ENCODE measurements around the gene NLGN1. TPM values are rescaled to one million over a fixed set of nuclear protein-coding genes. Genes with fewer than 3 reads are reported as not detected.

Gene NLGN1
- total RNA-seq, 4 donors from 2014 or later, result 0.80 to 4.4 (median 1.8) TPM

- intact Hi-C loops (cut with DNase I; ENCODE audit: low total_unique reads), result no loop called here
Observed at GRCh38 chr3:173617490-173617889, 219.9 kb downstream of the NLGN1 start.

DNA sequence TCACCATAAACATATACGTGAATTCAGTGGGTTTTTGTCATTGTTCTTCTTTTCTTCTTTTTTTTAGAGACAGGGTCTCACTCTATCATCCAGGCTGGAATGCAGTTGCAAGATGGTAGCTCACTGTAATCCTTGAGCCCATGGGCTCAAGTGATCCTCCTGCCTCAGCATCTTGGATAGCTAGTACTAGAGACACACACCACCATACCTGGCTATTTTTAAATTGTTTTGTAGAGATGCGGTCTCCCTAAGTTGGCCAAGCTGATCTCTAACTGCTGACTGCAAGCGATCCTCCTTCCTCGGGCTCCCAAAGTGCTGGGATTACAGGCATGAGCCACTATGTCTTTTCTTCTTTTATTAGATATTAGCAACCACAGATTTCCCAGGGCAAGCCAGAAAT lies 220.6 kb downstream of the NLGN1 start:
- intact Hi-C loops (cut with DNase I; ENCODE audit: low total_unique reads), result no loop called here
- WGBS, 2 donors, result 92 to 94% methylated on average over 4 of the region's 4 CpGs
- TF ChIP-seq POLR2A (IDR thresholded peaks at IDR 0.05), result no peak
- TF ChIP-seq, protein P1, sequence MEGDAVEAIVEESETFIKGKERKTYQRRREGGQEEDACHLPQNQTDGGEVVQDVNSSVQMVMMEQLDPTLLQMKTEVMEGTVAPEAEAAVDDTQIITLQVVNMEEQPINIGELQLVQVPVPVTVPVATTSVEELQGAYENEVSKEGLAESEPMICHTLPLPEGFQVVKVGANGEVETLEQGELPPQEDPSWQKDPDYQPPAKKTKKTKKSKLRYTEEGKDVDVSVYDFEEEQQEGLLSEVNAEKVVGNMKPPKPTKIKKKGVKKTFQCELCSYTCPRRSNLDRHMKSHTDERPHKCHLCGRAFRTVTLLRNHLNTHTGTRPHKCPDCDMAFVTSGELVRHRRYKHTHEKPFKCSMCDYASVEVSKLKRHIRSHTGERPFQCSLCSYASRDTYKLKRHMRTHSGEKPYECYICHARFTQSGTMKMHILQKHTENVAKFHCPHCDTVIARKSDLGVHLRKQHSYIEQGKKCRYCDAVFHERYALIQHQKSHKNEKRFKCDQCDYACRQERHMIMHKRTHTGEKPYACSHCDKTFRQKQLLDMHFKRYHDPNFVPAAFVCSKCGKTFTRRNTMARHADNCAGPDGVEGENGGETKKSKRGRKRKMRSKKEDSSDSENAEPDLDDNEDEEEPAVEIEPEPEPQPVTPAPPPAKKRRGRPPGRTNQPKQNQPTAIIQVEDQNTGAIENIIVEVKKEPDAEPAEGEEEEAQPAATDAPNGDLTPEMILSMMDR (IDR thresholded peaks at IDR 0.05), result no peak
- no peak for DNase-seq (ENCODE audit: low spot score in 2 of 2)
- no peak overlapping the region for H3K4me3 ChIP-seq (ENCODE audit: low read depth, poor library complexity, severe bottlenecking)

More at GRCh38 chr3:173617490-173617889, 219.9 kb downstream of the NLGN1 start:
- no peak for DNase-seq (ENCODE audit: low spot score in 2 of 2)
- WGBS, 2 donors, result 34 to 59% methylated on average over 5 of the region's 5 CpGs
- TF ChIP-seq POLR2A (IDR thresholded peaks at IDR 0.05), result no peak
- TF ChIP-seq, protein P1 (IDR thresholded peaks at IDR 0.05), result no peak
- no peak overlapping the region for H3K4me3 ChIP-seq (ENCODE audit: low read depth, poor library complexity, severe bottlenecking)

DNA sequence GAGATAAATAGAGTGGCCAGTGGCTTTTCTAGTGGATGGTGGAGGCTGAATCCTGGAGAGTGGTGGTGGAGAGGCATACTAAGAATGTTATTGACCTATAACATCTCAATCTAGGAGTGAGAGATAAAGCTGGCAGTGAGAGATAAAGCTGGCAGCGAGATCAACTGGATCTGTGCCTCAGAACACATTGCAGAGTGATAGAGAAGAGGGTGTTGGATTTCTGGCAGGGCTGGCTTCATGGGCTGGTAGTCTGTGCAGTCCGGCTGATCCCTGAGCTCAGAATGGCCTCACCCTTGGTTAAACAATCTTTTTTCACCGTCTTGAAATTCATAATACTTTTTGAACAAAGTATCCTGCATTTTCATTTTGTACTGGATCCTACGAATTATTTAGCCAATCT lies 221.2 kb downstream of the NLGN1 start:
- no peak for DNase-seq (ENCODE audit: low spot score in 2 of 2)
- intact Hi-C loops (cut with DNase I; ENCODE audit: low total_unique reads), result no loop called here
- TF ChIP-seq, protein P1 (IDR thresholded peaks at IDR 0.05), result no peak
- TF ChIP-seq POLR2A (IDR thresholded peaks at IDR 0.05), result no peak
- no peak overlapping the region for H3K4me3 ChIP-seq (ENCODE audit: low read depth, poor library complexity, severe bottlenecking)
- WGBS, 2 donors, result 43 to 52% methylated on average over 4 of the region's 4 CpGs

- intact Hi-C loops (cut with DNase I; ENCODE audit: low total_unique reads), result no loop called here
- no peak overlapping the region for H3K4me3 ChIP-seq (ENCODE audit: low read depth, poor library complexity, severe bottlenecking)
- no peak for DNase-seq (ENCODE audit: low spot score in 2 of 2)
- WGBS, 2 donors, result 84 to 87% methylated on average over 1 of the region's 1 CpG
- no peak for TF ChIP-seq POLR2A (IDR thresholded peaks at IDR 0.05)
- TF ChIP-seq, protein P1 (IDR thresholded peaks at IDR 0.05), result no peak
Observed at GRCh38 chr3:173622166-173622565, 224.6 kb downstream of the NLGN1 start.

- DNase-seq (ENCODE audit: low spot score in 2 of 2), result no peak
- intact Hi-C loops (cut with DNase I; ENCODE audit: low total_unique reads), result no loop called here
- TF ChIP-seq, protein P1 (IDR thresholded peaks at IDR 0.05), result no peak
- TF ChIP-seq POLR2A (IDR thresholded peaks at IDR 0.05), result no peak
- 84 to 86% methylated on average over 3 of the region's 3 CpGs for WGBS, 2 donors
- no peak overlapping the region for H3K4me3 ChIP-seq (ENCODE audit: low read depth, poor library complexity, severe bottlenecking)
Observed at GRCh38 chr3:173624086-173624485, 226.5 kb downstream of the NLGN1 start.

- H3K4me3 ChIP-seq (ENCODE audit: low read depth, poor library complexity, severe bottlenecking), result no peak overlapping the region
- no peak for DNase-seq (ENCODE audit: low spot score in 2 of 2)
- WGBS, 2 donors, result 93 to 94% methylated on average over 2 of the region's 2 CpGs
- intact Hi-C loops (cut with DNase I; ENCODE audit: low total_unique reads), result no loop called here
- no peak for TF ChIP-seq POLR2A (IDR thresholded peaks at IDR 0.05)
- TF ChIP-seq, protein P1 (IDR thresholded peaks at IDR 0.05), result no peak
Observed at GRCh38 chr3:173630849-173631248, 233.3 kb downstream of the NLGN1 start.

Measured in lower leg skin (tissue), 4 donors.